DND-41 (cell line): ENCODE data around the gene POLR2L.

Source experiments
- ATAC-seq: fragments of 200-7000 bp; cut with Tn5 transposase; 3 replicates; pipeline ENCODE4 v1.9.1; 2021; ENCODE audit warnings: low read depth; ENCODE audit not compliant: insufficient read depth
- DNase-seq: peaks from one replicate; pipeline ENCODE4 v3.0.0-alpha.2; 2020
- H2AFZ ChIP-seq: 2 replicates; pipeline ENCODE4 v1.6.0; 2012; ENCODE audit warnings: low read depth, low read length
- H3K27ac ChIP-seq: 2 replicates; pipeline ENCODE4 v1.5.1; 2012; ENCODE audit warnings: low read length, inconsistent platforms
- H3K27me3 ChIP-seq: fragments of 200-600 bp; sonication (generic); 2 replicates; pipeline ENCODE4 v1.6.0; 2012; ENCODE audit warnings: low read length, mild to moderate bottlenecking, inconsistent platforms; ENCODE audit not compliant: insufficient read depth, poor library complexity
- H3K36me3 ChIP-seq: 2 replicates; pipeline ENCODE4 v1.5.1; 2012; ENCODE audit warnings: low read length, inconsistent platforms; ENCODE audit not compliant: insufficient read depth
- H3K4me1 ChIP-seq: 2 replicates; pipeline ENCODE4 v1.5.1; 2012; ENCODE audit warnings: mild to moderate bottlenecking, low read length; ENCODE audit not compliant: insufficient read depth
- H3K4me2 ChIP-seq: 2 replicates; pipeline ENCODE4 v1.6.0; 2012; ENCODE audit warnings: mild to moderate bottlenecking, moderate library complexity, low read length, inconsistent platforms; ENCODE audit not compliant: insufficient read depth
- H3K4me3 ChIP-seq, 2 experiments: fragments of 200-600 bp in 1 of 2; shearing (Covaris generic) in 1 of 2; 2 replicates each; pipeline ENCODE4 v1.5.1; 2012 to 2016; ENCODE audit warnings: inconsistent platforms in 2 of 2, low read length in 2 of 2, mild to moderate bottlenecking in 2 of 2, low read depth in 1 of 2, moderate library complexity in 1 of 2
- H3K79me2 ChIP-seq: 2 replicates; pipeline ENCODE4 v1.6.0; 2012; ENCODE audit warnings: low read length, inconsistent platforms; ENCODE audit not compliant: insufficient read depth
- H3K9ac ChIP-seq: 2 replicates; pipeline ENCODE4 v1.6.0; 2012; ENCODE audit warnings: low read depth, mild to moderate bottlenecking, inconsistent platforms, low read length, moderate library complexity
- H3K9me3 ChIP-seq: 2 replicates; pipeline ENCODE4 v1.5.1; 2012; ENCODE audit warnings: low read length, moderate library complexity, mild to moderate bottlenecking, inconsistent platforms; ENCODE audit not compliant: insufficient read depth, severe bottlenecking
- H4K20me1 ChIP-seq: 2 replicates; pipeline ENCODE4 v1.6.0; 2012; ENCODE audit warnings: low read length; ENCODE audit not compliant: insufficient read depth
- CTCF ChIP-seq: IDR thresholded peaks from 2 replicates; pipeline ENCODE4 v1.5.1; 2012; ENCODE audit warnings: borderline replicate concordance, low read length, moderate library complexity, mild to moderate bottlenecking; ENCODE audit not compliant: poor library complexity, severe bottlenecking; ENCODE audit errors: extremely low read depth
- EZH2 ChIP-seq: IDR thresholded peaks from 3 replicates; pipeline ENCODE4 v1.6.1; 2012; ENCODE audit warnings: borderline replicate concordance, low read depth, mild to moderate bottlenecking, moderate library complexity, low read length, inconsistent platforms; ENCODE audit not compliant: severe bottlenecking

Gene POLR2L

GRCh38 chr11:838441-839279, 3.7 kb downstream of the POLR2L start:
- H2AFZ ChIP-seq = no peak overlapping the region
- peaks cover 30% of the 10 kb centered on the region for H3K4me1 ChIP-seq
- ATAC-seq = no peak
- no peaks in the 10 kb centered on the region for H3K27me3 ChIP-seq
- peaks cover 21% of the 10 kb centered on the region for H3K79me2 ChIP-seq
- no peak overlapping the region for H3K27ac ChIP-seq
- DNase-seq = no peak
- peaks cover 45% of the 10 kb centered on the region for H3K36me3 ChIP-seq
- H3K9me3 ChIP-seq = no peaks in the 10 kb centered on the region
- H3K9ac ChIP-seq = no peak overlapping the region
- H3K4me2 ChIP-seq = no peak overlapping the region
- H4K20me1 ChIP-seq = peaks cover 26% of the 10 kb centered on the region; the same call in 1 of the 2 replicates
- H3K4me3 ChIP-seq = no peak overlapping the region
- TF ChIP-seq CTCF (no peak), EZH2 (no peak)

- no peak overlapping the region for H3K9ac ChIP-seq
- no peak overlapping the region for H2AFZ ChIP-seq
- ATAC-seq (no peak), DNase-seq (no peak)
- no peak overlapping the region for H3K27ac ChIP-seq
- H3K4me2 ChIP-seq = no peak overlapping the region
- H4K20me1 ChIP-seq = peaks cover 26% of the 10 kb centered on the region; the same call in 1 of the 2 replicates
- H3K27me3 ChIP-seq = no peaks in the 10 kb centered on the region
- peaks cover 21% of the 10 kb centered on the region for H3K79me2 ChIP-seq
- TF ChIP-seq CTCF = no peak
- TF ChIP-seq EZH2 = no peak
- no peak overlapping the region for H3K4me3 ChIP-seq
- H3K9me3 ChIP-seq = no peaks in the 10 kb centered on the region
- peaks cover 45% of the 10 kb centered on the region for H3K36me3 ChIP-seq
- peaks cover 29% of the 10 kb centered on the region for H3K4me1 ChIP-seq
Measured at GRCh38 chr11:837990-838307, 4.4 kb downstream of the POLR2L start.

- H3K36me3 ChIP-seq = peaks cover 45% of the 10 kb centered on the region
- no peak overlapping the region for H3K27ac ChIP-seq
- TF ChIP-seq CTCF (no peak), EZH2 (no peak)
- H3K9ac ChIP-seq = no peak overlapping the region
- H2AFZ ChIP-seq = no peak overlapping the region
- DNase-seq (no peak), ATAC-seq (no peak)
- H3K4me3 ChIP-seq = no peak overlapping the region
- no peaks in the 10 kb centered on the region for H3K27me3 ChIP-seq
- H3K79me2 ChIP-seq = peaks cover 21% of the 10 kb centered on the region
- H4K20me1 ChIP-seq = peaks cover 26% of the 10 kb centered on the region; the same call in 1 of the 2 replicates
- no peaks in the 10 kb centered on the region for H3K9me3 ChIP-seq
- peaks cover 31% of the 10 kb centered on the region for H3K4me1 ChIP-seq
- no peak overlapping the region for H3K4me2 ChIP-seq
Measured at GRCh38 chr11:837189-837989, 4.9 kb downstream of the POLR2L start.
